ENCODE measurements around the gene ASB2. TPM values are rescaled to one million over a fixed set of nuclear protein-coding genes. Genes with fewer than 3 reads are reported as not detected.

The ASB2 gene
- total and polyA plus RNA-seq, 2 of the 8 experiments (the other 6 are each of a cell fraction or from before 2014, with no cell fraction given): 1.0 to 2.1 TPM

- TF ChIP-seq CHD7 (IDR thresholded peaks at IDR 0.05; ENCODE audit: insufficient replicate concordance, low read length) (no peak), TEAD4 (IDR thresholded peaks at IDR 0.05; ENCODE audit: low read depth, low read length) (no peak), MAFK (IDR thresholded peaks at IDR 0.05; ENCODE audit: low read depth, low read length) (no peak), JUND (IDR thresholded peaks at IDR 0.05; ENCODE audit: low read length) (no peak), BACH1 (IDR thresholded peaks at IDR 0.05; ENCODE audit: low read length) (no peak), USF2 (IDR thresholded peaks at IDR 0.05; ENCODE audit: low read length) (no peak), POLR2A (IDR thresholded peaks at IDR 0.05; ENCODE audit: control extremely low read depth in 1 of 2, low read depth in 2 of 2, low read length in 2 of 2) (no peak), SP2 (IDR thresholded peaks at IDR 0.05; ENCODE audit: low read length) (no peak), CHD2 (IDR thresholded peaks at IDR 0.05; ENCODE audit: low read length) (no peak), POLR2AphosphoS5 (IDR thresholded peaks at IDR 0.05; ENCODE audit: low read depth, low read length) (no peak)
These were observed 49.2 kb downstream of the ASB2 start, which contains the start of gene FAM181A (continued) for GRCh38 chr14:93926873-93927799.
